Right lobe of liver (tissue), 4 donors: ENCODE measurements around the gene MPP2.

Experiments
- CTCF ChIP-seq, 4 donors: fragments of 200-600 bp in 3 of 4; fragments of 450-650 bp in 1 of 4; IDR thresholded peaks; one replicate each; pipeline versions ENCODE4 v1.5.1 to v1.8.0; 2016 to 2022; ENCODE audit warnings: antibody characterized with exemption in 4 of 4, mild to moderate bottlenecking in 2 of 4
- POLR2A ChIP-seq: fragments of 450-650 bp; IDR thresholded peaks from one replicate; pipeline ENCODE4 v1.6.1; 2017; ENCODE audit warnings: antibody characterized with exemption, mild to moderate bottlenecking
- donor health status: DM: no; HTN: no; CAD: no.
- donor health status: DM: no; HTN: no; CAD: no.
- donor health status: DM: no; HTN: yes; CAD: no.

- no peak for TF ChIP-seq CTCF (IDR thresholded peaks at IDR 0.05)
- TF ChIP-seq POLR2A, result no peak
These were observed 21.3 kb upstream of the MPP2 start for GRCh38 chr17:43928609-43929008.
